Vagina (tissue), 2 donors: Measurements from ENCODE around the gene HLA-C. TPM values are rescaled to one million over a fixed set of nuclear protein-coding genes. Genes with fewer than 3 reads are reported as not detected.

Source experiments
- DNase-seq, 2 donors: peaks; one replicate each; pipeline ENCODE4 v3.0.0-alpha.2; 2017; ENCODE audit errors: extremely low spot score in 2 of 2
- H3K27ac ChIP-seq: fragments of 200-600 bp; sonication (generic); one replicate; pipeline ENCODE4 v1.5.1; 2019
- H3K27me3 ChIP-seq: fragments of 200-600 bp; sonication (generic); one replicate; pipeline ENCODE4 v1.5.1; 2019
- H3K36me3 ChIP-seq, 2 donors: fragments of 200-600 bp; sonication (generic); one replicate each; pipeline ENCODE4 v1.5.1; 2017 to 2019
- H3K4me1 ChIP-seq: fragments of 200-600 bp; sonication (generic); one replicate; pipeline ENCODE4 v1.5.1; 2019
- H3K4me3 ChIP-seq, 2 donors: fragments of 200-600 bp; sonication (generic); 1 replicate in 1 of 2; 2 replicates in 1 of 2; pipeline ENCODE4 v1.5.1; 2016 to 2019
- H3K9me3 ChIP-seq: fragments of 200-600 bp; sonication (generic); one replicate; pipeline ENCODE4 v1.5.1; 2019
- POLR2A ChIP-seq, 2 donors: fragments of 450-650 bp; IDR thresholded peaks; one replicate each; pipeline ENCODE4 v1.6.1; 2017; ENCODE audit warnings: antibody characterized with exemption in 2 of 2, mild to moderate bottlenecking in 2 of 2, moderate library complexity in 2 of 2
- POLR2AphosphoS5 ChIP-seq, 2 donors: sonication (generic); formaldehyde crosslinking; IDR thresholded peaks; one replicate each; pipeline ENCODE4 v1.9.0; 2017; ENCODE audit warnings: antibody characterized with exemption in 2 of 2, mild to moderate bottlenecking in 2 of 2, low read depth in 1 of 2; ENCODE audit not compliant: insufficient read depth in 1 of 2
- intact Hi-C: fragments of 100-400 bp; cut with DNase I; formaldehyde crosslinking; loops from one replicate; pipeline ENCODE4 v1.15.1; 2023
- total RNA-seq: library from RNA; depleted of rRNA; stranded (reverse); fragments of >200 nt; gene quantifications from one replicate; pipeline ENCODE4 v1.2.3, GENCODE V29; 2016
- TF ChIP-seq, protein P1 (sequence below), 3 experiments: fragments of 450-650 bp in 2 of 3; fragments of 200-600 bp in 1 of 3; sonication (generic) in 1 of 3; IDR thresholded peaks; one replicate each; pipeline ENCODE4 v1.5.1; 2017 to 2019; ENCODE audit warnings: antibody characterized with exemption in 3 of 3, mild to moderate bottlenecking in 2 of 3, moderate library complexity in 2 of 3

The HLA-C gene
- total RNA-seq, 1 donor from 2014 or later: 639 TPM

DNA sequence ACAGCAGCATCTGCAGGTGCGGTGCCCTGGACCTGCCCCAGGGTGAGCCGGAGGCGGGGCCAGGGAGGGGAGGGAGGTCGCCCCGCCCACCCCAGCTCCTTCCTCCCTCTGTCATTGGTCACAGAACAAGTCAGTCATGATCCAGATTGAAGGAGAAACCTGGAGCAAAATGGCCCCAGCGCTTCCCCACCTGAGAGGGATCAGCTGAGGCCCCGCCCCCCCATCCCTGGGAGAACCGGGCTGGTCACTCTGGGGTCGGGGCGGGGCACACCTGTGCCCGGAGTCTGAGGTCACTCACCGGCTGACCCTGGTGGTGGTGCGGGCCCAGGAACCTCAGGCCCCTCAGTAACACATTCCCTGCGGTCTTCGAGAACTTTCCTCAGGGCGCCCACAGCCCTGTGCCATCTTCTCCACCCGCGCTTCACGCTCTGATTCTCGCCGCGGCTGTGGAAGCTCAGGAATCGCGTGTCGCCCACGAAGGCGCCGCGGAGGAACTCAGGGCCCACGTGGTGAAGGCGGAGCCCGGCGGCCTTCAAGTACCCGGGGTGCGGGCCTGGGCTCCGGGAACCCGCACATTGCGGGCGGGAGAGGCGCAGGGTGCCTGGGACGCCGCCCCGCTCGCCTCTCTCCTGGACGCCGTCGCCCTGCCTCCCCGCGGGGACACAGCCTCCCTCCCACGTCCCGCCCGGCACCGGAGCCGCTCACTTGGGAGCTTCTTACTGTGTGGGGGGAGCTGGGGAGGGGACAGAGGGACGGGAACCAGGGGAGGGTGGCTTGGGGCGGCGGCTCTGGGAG lies 36.4 kb upstream of the HLA-C start:
- DNase-seq: no peak
- no peaks in the 10 kb centered on the region for H3K36me3 ChIP-seq
- no peaks in the 10 kb centered on the region for H3K27me3 ChIP-seq
- H3K4me1 ChIP-seq: no peaks in the 10 kb centered on the region
- TF ChIP-seq, protein P1, sequence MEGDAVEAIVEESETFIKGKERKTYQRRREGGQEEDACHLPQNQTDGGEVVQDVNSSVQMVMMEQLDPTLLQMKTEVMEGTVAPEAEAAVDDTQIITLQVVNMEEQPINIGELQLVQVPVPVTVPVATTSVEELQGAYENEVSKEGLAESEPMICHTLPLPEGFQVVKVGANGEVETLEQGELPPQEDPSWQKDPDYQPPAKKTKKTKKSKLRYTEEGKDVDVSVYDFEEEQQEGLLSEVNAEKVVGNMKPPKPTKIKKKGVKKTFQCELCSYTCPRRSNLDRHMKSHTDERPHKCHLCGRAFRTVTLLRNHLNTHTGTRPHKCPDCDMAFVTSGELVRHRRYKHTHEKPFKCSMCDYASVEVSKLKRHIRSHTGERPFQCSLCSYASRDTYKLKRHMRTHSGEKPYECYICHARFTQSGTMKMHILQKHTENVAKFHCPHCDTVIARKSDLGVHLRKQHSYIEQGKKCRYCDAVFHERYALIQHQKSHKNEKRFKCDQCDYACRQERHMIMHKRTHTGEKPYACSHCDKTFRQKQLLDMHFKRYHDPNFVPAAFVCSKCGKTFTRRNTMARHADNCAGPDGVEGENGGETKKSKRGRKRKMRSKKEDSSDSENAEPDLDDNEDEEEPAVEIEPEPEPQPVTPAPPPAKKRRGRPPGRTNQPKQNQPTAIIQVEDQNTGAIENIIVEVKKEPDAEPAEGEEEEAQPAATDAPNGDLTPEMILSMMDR (IDR thresholded peaks at IDR 0.05): no peak
- TF ChIP-seq POLR2A (IDR thresholded peaks at IDR 0.05) (no peak), POLR2AphosphoS5 (IDR thresholded peaks at IDR 0.05; ENCODE audit: insufficient read depth in 1 of 2, low read depth in 1 of 2) (no peak)
- no peaks in the 10 kb centered on the region for H3K9me3 ChIP-seq
- H3K27ac ChIP-seq: no peak overlapping the region
- peak overlapping the region; percentile 21 to 39 for H3K4me3 ChIP-seq
- intact Hi-C loops: no loop called here

DNA sequence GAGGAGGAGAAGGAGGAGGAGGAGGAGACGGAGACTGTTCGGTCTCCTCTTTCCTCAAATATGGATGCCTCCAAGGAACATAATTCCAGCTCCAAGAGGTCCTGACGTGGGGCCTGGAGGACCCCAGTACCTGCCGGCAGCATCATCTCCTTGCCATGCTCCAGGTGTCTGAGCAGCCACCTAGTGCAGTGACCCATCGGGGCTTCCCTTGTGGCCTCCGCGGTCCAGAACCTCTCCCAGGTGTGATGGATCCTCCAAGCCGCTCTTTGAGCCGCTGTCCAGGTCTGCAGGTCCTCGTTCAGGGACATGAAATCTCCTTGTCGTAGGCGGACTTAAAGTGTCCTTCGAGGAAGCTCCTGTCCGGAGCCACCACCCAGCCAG lies 35.8 kb upstream of the HLA-C start:
- H3K27me3 ChIP-seq: no peaks in the 10 kb centered on the region
- no peak overlapping the region for H3K27ac ChIP-seq
- no peaks in the 10 kb centered on the region for H3K36me3 ChIP-seq
- no peaks in the 10 kb centered on the region for H3K4me1 ChIP-seq
- no peak for TF ChIP-seq POLR2AphosphoS5 (IDR thresholded peaks at IDR 0.05; ENCODE audit: insufficient read depth in 1 of 2, low read depth in 1 of 2)
- no peak overlapping the region for H3K4me3 ChIP-seq
- intact Hi-C loops: no loop called here
- DNase-seq: no peak
- H3K9me3 ChIP-seq: no peaks in the 10 kb centered on the region

DNA sequence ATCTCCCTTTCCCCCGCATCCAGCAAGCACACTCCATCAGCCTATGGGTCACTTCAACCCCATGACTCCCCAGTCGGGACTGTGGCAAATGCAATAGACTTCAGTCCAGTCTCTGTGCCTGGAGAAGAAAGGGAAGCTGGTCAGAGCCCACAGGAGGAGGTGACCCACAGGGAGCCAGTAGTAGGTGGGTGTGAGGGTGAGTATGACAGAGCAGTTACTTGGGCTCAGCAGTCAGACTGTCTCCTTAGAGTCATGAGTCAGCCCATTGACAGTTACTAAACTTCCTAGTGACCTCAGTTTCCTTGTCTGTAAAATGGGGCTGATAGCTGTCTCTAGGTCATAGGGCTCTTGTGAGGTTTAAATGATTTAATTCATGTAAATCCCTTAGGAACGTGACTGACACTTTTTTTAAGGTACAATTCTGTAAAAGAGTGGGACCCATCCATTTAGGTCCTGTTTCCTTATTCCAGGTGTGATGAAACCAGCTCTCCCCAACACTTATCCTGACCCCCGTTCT lies 33.9 kb upstream of the HLA-C start:
- Histone ChIP-seq H3K36me3 (no peaks in the 10 kb centered on the region), H3K4me3 (no peak overlapping the region), H3K4me1 (no peaks in the 10 kb centered on the region), H3K9me3 (no peaks in the 10 kb centered on the region), H3K27me3 (no peaks in the 10 kb centered on the region), H3K27ac (no peak overlapping the region)
- DNase-seq: no peak
- TF ChIP-seq POLR2AphosphoS5 (IDR thresholded peaks at IDR 0.05; ENCODE audit: insufficient read depth in 1 of 2, low read depth in 1 of 2) (no peak), POLR2A (IDR thresholded peaks at IDR 0.05) (no peak)
- TF ChIP-seq, protein P1 (IDR thresholded peaks at IDR 0.05): no peak
- intact Hi-C loops: no loop called here

DNA sequence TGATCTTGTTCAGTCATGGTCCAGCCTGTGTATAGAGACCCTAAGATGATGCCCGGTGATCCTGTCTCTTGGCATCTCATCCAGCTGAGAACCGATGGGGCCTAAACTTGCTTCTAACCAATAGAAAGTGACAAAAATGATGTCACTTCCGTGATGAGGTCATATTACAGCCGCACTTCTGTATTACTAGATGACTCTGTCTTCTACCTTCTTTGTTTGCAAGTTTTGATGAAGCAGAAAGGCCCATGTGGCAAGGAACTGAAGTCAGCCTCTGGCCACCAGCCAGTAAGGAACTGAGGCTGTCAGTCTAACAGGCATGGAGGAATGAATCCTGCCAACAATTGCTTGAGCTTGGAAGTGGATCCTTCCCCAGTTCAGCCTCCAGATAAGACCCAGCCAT lies 32.8 kb upstream of the HLA-C start:
- no peak for DNase-seq
- Histone ChIP-seq H3K27ac (no peak overlapping the region), H3K4me3 (no peak overlapping the region), H3K9me3 (no peaks in the 10 kb centered on the region), H3K4me1 (no peaks in the 10 kb centered on the region), H3K27me3 (no peaks in the 10 kb centered on the region), H3K36me3 (no peaks in the 10 kb centered on the region)
- intact Hi-C loops: no loop called here
- TF ChIP-seq POLR2AphosphoS5 (IDR thresholded peaks at IDR 0.05; ENCODE audit: insufficient read depth in 1 of 2, low read depth in 1 of 2): no peak
- no peak for TF ChIP-seq POLR2A (IDR thresholded peaks at IDR 0.05)
- TF ChIP-seq, protein P1 (IDR thresholded peaks at IDR 0.05): no peak

DNA sequence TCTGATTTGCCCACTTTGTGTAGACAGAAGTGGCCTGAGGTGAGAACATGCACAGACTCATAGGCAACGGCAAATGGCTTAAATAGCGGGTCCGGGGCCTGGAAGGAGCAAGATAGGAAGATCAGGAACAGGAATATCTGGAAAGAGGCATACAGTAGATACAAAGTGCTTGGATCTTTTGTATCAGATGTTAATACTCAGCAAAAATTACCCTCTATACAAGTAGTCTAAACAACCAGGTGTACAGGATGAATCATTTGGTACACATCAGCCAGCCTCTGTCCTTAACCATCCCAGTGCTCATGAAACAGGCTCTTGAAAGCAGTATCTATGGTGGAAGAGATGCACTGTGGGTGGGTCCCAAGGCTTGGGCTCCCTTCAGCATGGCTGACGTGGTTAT lies 28.9 kb upstream of the HLA-C start:
- Histone ChIP-seq H3K4me3 (no peak overlapping the region), H3K9me3 (no peaks in the 10 kb centered on the region), H3K27ac (no peak overlapping the region), H3K4me1 (no peaks in the 10 kb centered on the region), H3K36me3 (no peaks in the 10 kb centered on the region), H3K27me3 (no peaks in the 10 kb centered on the region)
- TF ChIP-seq POLR2A (IDR thresholded peaks at IDR 0.05) (no peak), POLR2AphosphoS5 (IDR thresholded peaks at IDR 0.05; ENCODE audit: insufficient read depth in 1 of 2, low read depth in 1 of 2) (no peak)
- TF ChIP-seq, protein P1 (IDR thresholded peaks at IDR 0.05): no peak
- DNase-seq: no peak
- intact Hi-C loops: no loop called here
